HepG2 (cell line): Measurements from ENCODE around the gene OSR1. TPM values are rescaled to one million over a fixed set of nuclear protein-coding genes. Genes with fewer than 3 reads are reported as not detected.

Experiments
- ARID2 ChIP-seq: sonication (generic); formaldehyde crosslinking; IDR thresholded peaks from 2 replicates; pipeline ENCODE4 v1.8.1; 2022; ENCODE audit warnings: mild to moderate bottlenecking, missing genetic modification reagents, borderline replicate concordance
- ATF2 ChIP-seq: sonication (generic); formaldehyde crosslinking; IDR thresholded peaks from 2 replicates; pipeline ENCODE4 v1.4.0; 2020; ENCODE audit warnings: missing genetic modification reagents
- ISL2 ChIP-seq: sonication (generic); formaldehyde crosslinking; IDR thresholded peaks from 2 replicates; pipeline ENCODE4 v1.5.0; 2020; ENCODE audit warnings: missing genetic modification reagents
- KDM5B ChIP-seq: sonication (generic); formaldehyde crosslinking; IDR thresholded peaks from 2 replicates; pipeline ENCODE4 v1.4.0; 2020; ENCODE audit warnings: missing genetic modification reagents, mild to moderate bottlenecking, borderline replicate concordance
- KDM6A ChIP-seq: IDR thresholded peaks from 2 replicates; pipeline ENCODE4 v1.6.1; 2016; ENCODE audit warnings: low read depth
- RCOR2 ChIP-seq: IDR thresholded peaks from 2 replicates; pipeline ENCODE4 v1.6.1; 2016; ENCODE audit warnings: missing biosample characterization, missing genetic modification reagents
- SNRNP70 ChIP-seq: fragments of 200-400 bp; formaldehyde crosslinking; IDR thresholded peaks from 2 replicates; pipeline ENCODE4 v1.6.1; 2017; ENCODE audit warnings: mild to moderate bottlenecking, low read depth, low read length, moderate library complexity
- STAT5B ChIP-seq: sonication (generic); formaldehyde crosslinking; IDR thresholded peaks from 2 replicates; pipeline ENCODE4 v1.4.0; 2020; ENCODE audit warnings: missing genetic modification reagents
- ZMAT3 ChIP-seq: sonication (generic); formaldehyde crosslinking; conservative IDR thresholded peaks from 2 replicates; pipeline ENCODE4 v1.7.0; 2021; ENCODE audit warnings: missing genetic modification reagents
- ZNF280B ChIP-seq: sonication (generic); formaldehyde crosslinking; IDR thresholded peaks from 2 replicates; pipeline ENCODE4 v1.5.0; 2020; ENCODE audit warnings: missing genetic modification reagents, mild to moderate bottlenecking, borderline replicate concordance
- ZNF496 ChIP-seq: sonication (generic); formaldehyde crosslinking; IDR thresholded peaks from 2 replicates; pipeline ENCODE4 v1.8.1; 2023; ENCODE audit warnings: mild to moderate bottlenecking, moderate library complexity, missing genetic modification reagents; ENCODE audit not compliant: insufficient replicate concordance
- ZNF510 ChIP-seq: sonication (generic); formaldehyde crosslinking; IDR thresholded peaks from 2 replicates; pipeline ENCODE4 v1.4.0; 2020; ENCODE audit warnings: low read depth, mild to moderate bottlenecking, missing genetic modification reagents
- ZNF788 ChIP-seq: sonication (generic); formaldehyde crosslinking; IDR thresholded peaks from 2 replicates; pipeline ENCODE4 v1.5.0; 2020; ENCODE audit warnings: mild to moderate bottlenecking, missing genetic modification reagents, borderline replicate concordance
- polyA plus RNA-seq, 8 experiments: library from polyadenylated mRNA; depleted of rRNA in 3 of 8; stranded (reverse) in 7 of 8; unstranded in 1 of 8; fragments of >200 nt; fragmentation: Illumina TruSeq in 4 of 8; extraction: Trizol in 4 of 8; gene quantifications; 2 replicates each; pipeline versions ENCODE4 v1.2.1 to v1.2.3, GENCODE V29; 2011 to 2016; ENCODE audit warnings: low read depth in 4 of 8, missing spikeins in 1 of 8, mixed read lengths in 1 of 8; ENCODE audit not compliant: insufficient read depth in 1 of 8
- total RNA-seq, 5 experiments: library from RNA; depleted of rRNA; stranded (reverse); fragments of >200 nt; fragmentation: Illumina TruSeq; extraction: Trizol; gene quantifications; 2 replicates each; pipeline ENCODE4 v1.2.3, GENCODE V29; 2016; ENCODE audit warnings: low read depth in 1 of 5
- TF ChIP-seq, protein P1 (sequence below): sonication (generic); formaldehyde crosslinking; IDR thresholded peaks from 2 replicates; pipeline ENCODE4 v1.9.0; 2021; ENCODE audit warnings: mild to moderate bottlenecking, missing genetic modification reagents

The OSR1 gene
- total and polyA plus RNA-seq, 2 of the 13 experiments (the other 11 are each of a cell fraction or from before 2014, with no cell fraction given): 0.63 to 1.1 TPM

DNA sequence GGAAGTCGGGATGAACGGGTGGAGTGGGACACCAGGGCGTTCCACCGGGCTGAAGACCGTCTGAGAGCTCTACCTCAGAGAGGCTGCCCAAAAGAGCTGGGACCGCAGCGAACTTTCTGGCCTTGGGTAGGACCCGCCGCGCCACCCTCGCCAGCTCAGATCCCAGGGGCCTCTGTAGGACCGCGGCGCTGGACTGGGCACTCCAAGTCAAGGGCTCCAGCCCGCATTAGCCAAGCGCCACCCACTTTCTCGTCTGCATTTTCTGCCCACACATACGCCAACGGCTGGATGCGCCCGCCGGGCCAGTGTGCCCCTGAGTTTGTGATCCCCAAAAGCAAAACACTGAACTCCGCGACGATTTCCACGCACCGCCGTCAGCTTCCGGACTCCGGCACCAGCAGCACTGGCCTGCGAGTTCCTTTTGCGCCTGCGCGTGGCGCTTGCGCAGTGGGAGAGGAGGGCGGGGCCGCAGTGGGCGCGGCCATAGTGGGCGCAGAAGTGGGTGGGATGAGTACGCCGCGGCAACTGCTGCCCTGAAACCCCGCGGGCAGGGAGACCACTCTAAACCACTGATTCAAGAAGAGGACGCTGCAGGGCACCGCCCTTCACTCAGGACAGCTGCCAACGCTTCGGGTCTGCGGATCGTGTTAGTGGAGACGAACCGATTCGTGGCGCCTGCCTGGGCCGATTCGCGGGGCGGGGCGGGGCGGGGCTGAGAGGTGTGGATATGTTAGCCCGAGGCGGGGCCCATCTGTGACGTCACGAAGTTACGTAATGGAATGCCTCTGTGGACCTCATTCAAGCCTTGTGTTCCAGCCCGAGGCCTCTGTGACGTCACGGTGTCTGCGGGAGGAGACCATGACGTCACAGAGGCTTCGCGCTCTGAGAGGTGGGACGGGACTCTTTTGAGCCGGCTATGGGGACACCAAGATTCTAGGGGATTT lies 10.5 kb downstream of the OSR1 start (continued):
- no peak for TF ChIP-seq ZNF510 (CRISPR knock-in tag)
- TF ChIP-seq, protein P1, sequence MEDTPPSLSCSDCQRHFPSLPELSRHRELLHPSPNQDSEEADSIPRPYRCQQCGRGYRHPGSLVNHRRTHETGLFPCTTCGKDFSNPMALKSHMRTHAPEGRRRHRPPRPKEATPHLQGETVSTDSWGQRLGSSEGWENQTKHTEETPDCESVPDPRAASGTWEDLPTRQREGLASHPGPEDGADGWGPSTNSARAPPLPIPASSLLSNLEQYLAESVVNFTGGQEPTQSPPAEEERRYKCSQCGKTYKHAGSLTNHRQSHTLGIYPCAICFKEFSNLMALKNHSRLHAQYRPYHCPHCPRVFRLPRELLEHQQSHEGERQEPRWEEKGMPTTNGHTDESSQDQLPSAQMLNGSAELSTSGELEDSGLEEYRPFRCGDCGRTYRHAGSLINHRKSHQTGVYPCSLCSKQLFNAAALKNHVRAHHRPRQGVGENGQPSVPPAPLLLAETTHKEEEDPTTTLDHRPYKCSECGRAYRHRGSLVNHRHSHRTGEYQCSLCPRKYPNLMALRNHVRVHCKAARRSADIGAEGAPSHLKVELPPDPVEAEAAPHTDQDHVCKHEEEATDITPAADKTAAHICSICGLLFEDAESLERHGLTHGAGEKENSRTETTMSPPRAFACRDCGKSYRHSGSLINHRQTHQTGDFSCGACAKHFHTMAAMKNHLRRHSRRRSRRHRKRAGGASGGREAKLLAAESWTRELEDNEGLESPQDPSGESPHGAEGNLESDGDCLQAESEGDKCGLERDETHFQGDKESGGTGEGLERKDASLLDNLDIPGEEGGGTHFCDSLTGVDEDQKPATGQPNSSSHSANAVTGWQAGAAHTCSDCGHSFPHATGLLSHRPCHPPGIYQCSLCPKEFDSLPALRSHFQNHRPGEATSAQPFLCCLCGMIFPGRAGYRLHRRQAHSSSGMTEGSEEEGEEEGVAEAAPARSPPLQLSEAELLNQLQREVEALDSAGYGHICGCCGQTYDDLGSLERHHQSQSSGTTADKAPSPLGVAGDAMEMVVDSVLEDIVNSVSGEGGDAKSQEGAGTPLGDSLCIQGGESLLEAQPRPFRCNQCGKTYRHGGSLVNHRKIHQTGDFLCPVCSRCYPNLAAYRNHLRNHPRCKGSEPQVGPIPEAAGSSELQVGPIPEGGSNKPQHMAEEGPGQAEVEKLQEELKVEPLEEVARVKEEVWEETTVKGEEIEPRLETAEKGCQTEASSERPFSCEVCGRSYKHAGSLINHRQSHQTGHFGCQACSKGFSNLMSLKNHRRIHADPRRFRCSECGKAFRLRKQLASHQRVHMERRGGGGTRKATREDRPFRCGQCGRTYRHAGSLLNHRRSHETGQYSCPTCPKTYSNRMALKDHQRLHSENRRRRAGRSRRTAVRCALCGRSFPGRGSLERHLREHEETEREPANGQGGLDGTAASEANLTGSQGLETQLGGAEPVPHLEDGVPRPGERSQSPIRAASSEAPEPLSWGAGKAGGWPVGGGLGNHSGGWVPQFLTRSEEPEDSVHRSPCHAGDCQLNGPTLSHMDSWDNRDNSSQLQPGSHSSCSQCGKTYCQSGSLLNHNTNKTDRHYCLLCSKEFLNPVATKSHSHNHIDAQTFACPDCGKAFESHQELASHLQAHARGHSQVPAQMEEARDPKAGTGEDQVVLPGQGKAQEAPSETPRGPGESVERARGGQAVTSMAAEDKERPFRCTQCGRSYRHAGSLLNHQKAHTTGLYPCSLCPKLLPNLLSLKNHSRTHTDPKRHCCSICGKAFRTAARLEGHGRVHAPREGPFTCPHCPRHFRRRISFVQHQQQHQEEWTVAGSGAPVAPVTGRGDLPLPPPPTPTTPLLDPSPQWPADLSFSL: no peak; the same call in 1 of the 2 replicates
- no peak for TF ChIP-seq SNRNP70
- TF ChIP-seq ZMAT3 (CRISPR knock-in tag): peak; percentile 88
- TF ChIP-seq KDM6A (CRISPR knock-in tag): no peak
- TF ChIP-seq STAT5B (CRISPR knock-in tag): no peak
- TF ChIP-seq ZNF280B (CRISPR knock-in tag): no peak; the same call in 1 of the 2 replicates
- TF ChIP-seq ATF2 (CRISPR knock-in tag): peak; percentile 93
- TF ChIP-seq ARID2 (CRISPR knock-in tag): peak; percentile 33; the same call in 1 of the 2 replicates
- peak; percentile 55; the same call in 1 of the 2 replicates for TF ChIP-seq RCOR2 (CRISPR knock-in tag)
- TF ChIP-seq KDM5B (CRISPR knock-in tag): peak; percentile 98
- TF ChIP-seq ISL2 (CRISPR knock-in tag): peak; percentile 82; the same call in 1 of the 2 replicates
- no peak; the same call in 1 of the 2 replicates for TF ChIP-seq ZNF788 (CRISPR knock-in tag)
- TF ChIP-seq ZNF496: no peak
